Esophagus (tissue), 2 donors: ENCODE results near the gene DLGAP1. TPM values are rescaled to one million over a fixed set of nuclear protein-coding genes. Genes with fewer than 3 reads are reported as not detected.

Source experiments
- H3K27ac ChIP-seq, 2 donors: one replicate each; pipeline ENCODE4 v1.5.1; 2013; ENCODE audit warnings: low read depth in 2 of 2, mild to moderate bottlenecking in 2 of 2, inconsistent platforms in 1 of 2, low read length in 1 of 2, moderate library complexity in 1 of 2
- H3K27me3 ChIP-seq, 2 donors: one replicate each; pipeline ENCODE4 v1.6.1; 2013; ENCODE audit warnings: low read length in 2 of 2, control low read depth in 1 of 2, mild to moderate bottlenecking in 1 of 2; ENCODE audit not compliant: insufficient read depth in 2 of 2, control insufficient read depth in 1 of 2
- H3K36me3 ChIP-seq, 2 donors: one replicate each; pipeline ENCODE4 v1.6.1; 2013; ENCODE audit warnings: low read length in 1 of 2; ENCODE audit not compliant: control insufficient read depth in 2 of 2, insufficient read depth in 2 of 2
- H3K4me1 ChIP-seq, 2 donors: one replicate each; pipeline ENCODE4 v1.6.1; 2013; ENCODE audit warnings: low read length in 1 of 2; ENCODE audit not compliant: control insufficient read depth in 2 of 2, insufficient read depth in 2 of 2
- H3K4me3 ChIP-seq, 2 donors: one replicate each; pipeline ENCODE4 v1.5.1; 2013; ENCODE audit warnings: low read length in 2 of 2, mild to moderate bottlenecking in 2 of 2, low read depth in 1 of 2, moderate library complexity in 1 of 2
- H3K9me3 ChIP-seq, 2 donors: one replicate each; pipeline ENCODE4 v1.6.1; 2013; ENCODE audit warnings: mild to moderate bottlenecking in 2 of 2, low read depth in 1 of 2, low read length in 1 of 2, moderate library complexity in 1 of 2; ENCODE audit not compliant: control insufficient read depth in 2 of 2, insufficient read depth in 1 of 2
- WGBS, 2 donors: extraction: QIAGEN DNeasy Blood & Tissue Kit; methylation state at CpG; one replicate each; pipeline ENCODE4 v1.1.7; 2013; 5-methylcytosine and 5-hydroxymethylcytosine counted together
- polyA plus RNA-seq, 2 donors: library from polyadenylated mRNA; stranded (reverse); fragments of 200-250 nt; gene quantifications; one replicate each; pipeline ENCODE4 v1.2.3, GENCODE V29; 2013
- donor health status: healthy with polysubstance abuse.
- donor health status: Bipolar disorder and iron deficiency.

Gene DLGAP1
- polyA plus RNA-seq, 2 donors: 0.47 to 0.59 TPM

- H3K27me3 ChIP-seq: no peaks in the 10 kb centered on the region
- WGBS, 2 donors: 56 to 63% methylated on average over 12 of the region's 12 CpGs
- no peaks in the 10 kb centered on the region for H3K36me3 ChIP-seq
- no peaks in the 10 kb centered on the region for H3K4me1 ChIP-seq
- no peak overlapping the region for H3K4me3 ChIP-seq
- no peak overlapping the region for H3K27ac ChIP-seq
- H3K9me3 ChIP-seq: no peaks in the 10 kb centered on the region
These were observed 324.1 kb downstream of the DLGAP1 start for GRCh38 chr18:4130734-4131719.

GRCh38 chr18:4126939-4127338 lies 328.2 kb downstream of the DLGAP1 start:
- H3K4me3 ChIP-seq: no peak overlapping the region
- 59 to 61% methylated on average over 1 of the region's 1 CpG for WGBS, 2 donors
- H3K36me3 ChIP-seq: no peaks in the 10 kb centered on the region
- no peaks in the 10 kb centered on the region for H3K9me3 ChIP-seq
- no peaks in the 10 kb centered on the region for H3K4me1 ChIP-seq
- H3K27me3 ChIP-seq: no peaks in the 10 kb centered on the region
- H3K27ac ChIP-seq: no peak overlapping the region

GRCh38 chr18:4125627-4126230 lies 329.4 kb downstream of the DLGAP1 start:
- no peaks in the 10 kb centered on the region for H3K27me3 ChIP-seq
- WGBS, 2 donors: 45 to 51% methylated on average over 6 of the region's 6 CpGs
- no peak overlapping the region for H3K27ac ChIP-seq
- H3K4me3 ChIP-seq: no peak overlapping the region
- H3K36me3 ChIP-seq: no peaks in the 10 kb centered on the region
- no peaks in the 10 kb centered on the region for H3K9me3 ChIP-seq
- no peaks in the 10 kb centered on the region for H3K4me1 ChIP-seq

- no peaks in the 10 kb centered on the region for H3K36me3 ChIP-seq
- no peak overlapping the region for H3K4me3 ChIP-seq
- H3K4me1 ChIP-seq: no peaks in the 10 kb centered on the region
- H3K27me3 ChIP-seq: no peaks in the 10 kb centered on the region
- H3K27ac ChIP-seq: no peak overlapping the region
- no peaks in the 10 kb centered on the region for H3K9me3 ChIP-seq
These were observed 329.9 kb downstream of the DLGAP1 start for GRCh38 chr18:4125224-4125623.

- Histone ChIP-seq H3K4me3 (no peak overlapping the region), H3K4me1 (no peaks in the 10 kb centered on the region), H3K27me3 (no peaks in the 10 kb centered on the region), H3K9me3 (no peaks in the 10 kb centered on the region), H3K36me3 (no peaks in the 10 kb centered on the region), H3K27ac (no peak overlapping the region)
- 94 to 96% methylated on average over 1 of the region's 1 CpG for WGBS, 2 donors
These were observed 335.3 kb downstream of the DLGAP1 start for GRCh38 chr18:4119813-4120212.

GRCh38 chr18:4119127-4119648 lies 335.9 kb downstream of the DLGAP1 start:
- no peak overlapping the region for H3K4me3 ChIP-seq
- H3K9me3 ChIP-seq: no peaks in the 10 kb centered on the region
- 62 to 81% methylated on average over 7 of the region's 7 CpGs for WGBS, 2 donors
- H3K36me3 ChIP-seq: no peaks in the 10 kb centered on the region
- H3K27ac ChIP-seq: no peak overlapping the region
- no peaks in the 10 kb centered on the region for H3K4me1 ChIP-seq
- H3K27me3 ChIP-seq: no peaks in the 10 kb centered on the region

GRCh38 chr18:4108016-4108415 lies 347.1 kb downstream of the DLGAP1 start:
- no peaks in the 10 kb centered on the region for H3K4me1 ChIP-seq
- H3K27ac ChIP-seq: no peak overlapping the region
- 50 to 83% methylated on average over 1 of the region's 1 CpG for WGBS, 2 donors
- H3K4me3 ChIP-seq: no peak overlapping the region
- H3K36me3 ChIP-seq: no peaks in the 10 kb centered on the region
- no peaks in the 10 kb centered on the region for H3K27me3 ChIP-seq
- H3K9me3 ChIP-seq: no peaks in the 10 kb centered on the region

GRCh38 chr18:4107049-4107467 lies 348.0 kb downstream of the DLGAP1 start:
- 56 to 64% methylated on average over 12 of the region's 12 CpGs for WGBS, 2 donors
- H3K4me1 ChIP-seq: no peaks in the 10 kb centered on the region
- H3K9me3 ChIP-seq: no peaks in the 10 kb centered on the region
- no peak overlapping the region for H3K27ac ChIP-seq
- no peaks in the 10 kb centered on the region for H3K36me3 ChIP-seq
- H3K4me3 ChIP-seq: no peak overlapping the region
- no peaks in the 10 kb centered on the region for H3K27me3 ChIP-seq

GRCh38 chr18:4106407-4107033 lies 348.6 kb downstream of the DLGAP1 start:
- Histone ChIP-seq H3K27ac (no peak overlapping the region), H3K27me3 (no peaks in the 10 kb centered on the region), H3K4me1 (no peaks in the 10 kb centered on the region), H3K4me3 (no peak overlapping the region), H3K9me3 (no peaks in the 10 kb centered on the region), H3K36me3 (no peaks in the 10 kb centered on the region)
- WGBS, 2 donors: 31 to 44% methylated on average over 13 of the region's 13 CpGs
